ENCODE data around the gene TRABD2A.

TRABD2A gene

DNA sequence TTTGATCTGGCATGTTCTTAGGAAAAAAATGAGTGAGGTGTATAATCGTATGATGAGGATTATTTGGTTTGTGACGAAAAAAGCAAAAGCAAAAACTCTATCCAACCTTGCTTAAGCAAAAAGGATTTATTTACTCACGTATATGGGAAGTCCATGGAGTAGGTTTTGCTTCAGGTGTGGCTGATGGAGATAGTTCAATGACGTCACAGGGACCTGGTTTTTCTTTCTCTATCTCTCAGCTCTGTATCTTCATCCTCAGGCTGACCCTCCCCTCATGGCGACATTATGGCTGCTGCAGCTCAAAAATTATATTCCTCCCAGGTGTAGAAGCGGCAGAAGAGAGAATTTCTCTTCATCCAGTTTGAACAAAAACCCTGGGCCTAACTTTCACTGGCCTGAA lies 33.5 kb upstream of the TRABD2A start:
- 70 to 100% methylated on average over 1 to 2 of the region's 6 CpGs for WGBS, 2 experiments (ENCODE audit: insufficient coverage in 2 of 2)

DNA sequence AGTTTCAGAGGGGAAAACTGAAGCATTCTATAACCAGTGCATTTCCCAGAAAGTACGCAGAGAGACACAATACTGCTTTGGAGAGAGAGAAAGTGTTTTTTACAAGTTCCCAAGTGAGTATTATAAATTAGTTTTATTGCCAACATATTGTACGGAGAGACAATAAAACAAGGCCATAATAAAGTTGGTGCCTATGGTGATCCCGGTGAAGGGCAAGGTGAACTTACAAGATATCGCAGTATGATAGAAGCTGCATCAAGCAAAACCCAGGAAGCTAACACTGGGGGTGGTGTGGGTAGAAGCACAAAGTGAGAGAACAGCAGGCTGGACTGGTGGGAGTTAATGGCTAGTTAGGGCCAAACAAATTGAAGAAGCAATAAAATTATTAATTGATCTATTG lies 32.1 kb upstream of the TRABD2A start:
- H3K9me3 ChIP-seq (ENCODE audit: control insufficient read depth, low read length), result no peaks in the 10 kb centered on the region
- no peak overlapping the region for H3K27ac ChIP-seq (ENCODE audit: low read depth, low read length, severe bottlenecking)
- 97 to 100% methylated on average over 3 of the region's 4 CpGs for WGBS, 2 experiments (ENCODE audit: insufficient coverage in 2 of 2)
- H3K36me3 ChIP-seq (ENCODE audit: control insufficient read depth, insufficient read depth, low read length), result peaks cover 11% of the 10 kb centered on the region
- no peaks in the 10 kb centered on the region for H3K4me1 ChIP-seq (ENCODE audit: control insufficient read depth, insufficient read depth, low read length, poor library complexity, severe bottlenecking)
- no peak overlapping the region for H3K4me3 ChIP-seq (ENCODE audit: extremely low read depth, insufficient read depth, low read length, poor library complexity, severe bottlenecking)

More for the DNA sequence above, 33.5 kb upstream of the TRABD2A start:
- no peak overlapping the region for H3K4me3 ChIP-seq (ENCODE audit: extremely low read depth, insufficient read depth, low read length, poor library complexity, severe bottlenecking)
- no peaks in the 10 kb centered on the region for H3K9me3 ChIP-seq (ENCODE audit: control insufficient read depth, low read length)
- H3K27ac ChIP-seq (ENCODE audit: low read depth, low read length, severe bottlenecking), result no peak overlapping the region
- peaks cover 6% of the 10 kb centered on the region for H3K36me3 ChIP-seq (ENCODE audit: control insufficient read depth, insufficient read depth, low read length)
- peaks cover 1% of the 10 kb centered on the region for H3K4me1 ChIP-seq (ENCODE audit: control insufficient read depth, insufficient read depth, low read length, poor library complexity, severe bottlenecking)

DNA sequence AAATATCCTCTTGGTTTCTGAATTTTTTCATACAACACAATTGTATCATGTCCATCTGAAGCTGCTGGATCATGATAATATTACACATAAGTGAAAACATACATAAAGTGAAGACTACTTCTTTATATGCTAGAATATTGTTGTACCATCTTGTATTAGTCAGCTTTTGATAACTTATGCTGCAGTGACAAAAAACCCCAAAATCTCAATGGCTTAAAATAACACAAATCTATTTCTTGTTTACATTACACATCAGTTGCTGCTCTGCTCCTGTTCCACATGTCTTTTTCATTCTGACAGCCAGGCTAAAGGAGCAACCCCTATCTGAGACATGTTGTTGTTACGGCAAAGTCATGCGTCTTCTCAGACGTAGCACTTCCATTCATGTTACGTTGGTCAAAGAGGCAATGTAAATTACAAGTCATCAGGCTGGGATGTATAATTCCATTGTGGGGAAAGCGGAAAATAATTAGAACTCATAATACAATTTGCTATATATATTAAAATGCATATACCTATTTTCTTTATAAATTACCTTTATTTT lies 30.3 kb upstream of the TRABD2A start:
- Histone ChIP-seq H3K27ac (ENCODE audit: low read depth, low read length, severe bottlenecking) (no peak overlapping the region), H3K36me3 (ENCODE audit: control insufficient read depth, insufficient read depth, low read length) (peaks cover 21% of the 10 kb centered on the region), H3K9me3 (ENCODE audit: control insufficient read depth, low read length) (no peaks in the 10 kb centered on the region), H3K4me3 (ENCODE audit: extremely low read depth, insufficient read depth, low read length, poor library complexity, severe bottlenecking) (no peak overlapping the region), H3K4me1 (ENCODE audit: control insufficient read depth, insufficient read depth, low read length, poor library complexity, severe bottlenecking) (no peaks in the 10 kb centered on the region)
- WGBS, 2 experiments (ENCODE audit: insufficient coverage in 2 of 2), result 100% methylated on average over 2 of the region's 5 CpGs; no CpG with 5 or more reads in 1 of the 2 experiments

DNA sequence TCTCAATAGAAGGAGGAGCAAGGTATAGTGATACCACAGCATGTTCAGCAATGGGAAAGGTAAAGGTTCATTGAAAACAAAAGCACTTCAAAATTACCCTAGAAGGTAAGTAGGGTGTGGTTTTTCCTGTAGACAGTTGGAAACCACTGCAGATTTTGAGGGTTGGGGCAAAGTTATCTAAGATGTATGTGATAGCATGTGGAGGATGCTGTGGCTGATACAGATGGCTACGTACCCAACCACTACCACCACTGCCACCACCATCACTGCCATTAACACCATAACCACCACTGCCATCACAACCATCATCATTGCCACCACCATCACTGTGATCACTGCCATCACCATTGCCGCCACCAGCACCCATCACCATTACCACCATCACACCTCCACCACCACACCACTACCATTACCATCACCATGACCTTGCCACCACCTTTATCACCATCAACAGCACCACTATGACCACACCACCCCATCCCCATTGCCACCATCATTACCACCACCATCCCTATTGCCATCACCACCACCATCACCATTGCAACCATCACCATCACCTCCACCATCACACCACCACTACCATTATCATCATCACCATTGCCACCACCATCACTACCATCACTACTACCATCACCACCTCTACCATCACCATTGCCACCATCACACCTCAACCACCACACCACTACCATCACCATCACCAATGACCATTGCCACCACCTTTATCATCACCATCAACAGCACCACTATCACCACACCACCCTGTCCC lies 28.2 kb upstream of the TRABD2A start:
- H3K27ac ChIP-seq (ENCODE audit: low read depth, low read length, severe bottlenecking), result no peak overlapping the region
- 94 to 100% methylated on average over 1 of the region's 2 CpGs for WGBS, 2 experiments (ENCODE audit: insufficient coverage in 2 of 2)
- H3K4me1 ChIP-seq (ENCODE audit: control insufficient read depth, insufficient read depth, low read length, poor library complexity, severe bottlenecking), result no peaks in the 10 kb centered on the region
- no peak overlapping the region for H3K4me3 ChIP-seq (ENCODE audit: extremely low read depth, insufficient read depth, low read length, poor library complexity, severe bottlenecking)
- no peaks in the 10 kb centered on the region for H3K9me3 ChIP-seq (ENCODE audit: control insufficient read depth, low read length)
- peaks cover 23% of the 10 kb centered on the region for H3K36me3 ChIP-seq (ENCODE audit: control insufficient read depth, insufficient read depth, low read length)

DNA sequence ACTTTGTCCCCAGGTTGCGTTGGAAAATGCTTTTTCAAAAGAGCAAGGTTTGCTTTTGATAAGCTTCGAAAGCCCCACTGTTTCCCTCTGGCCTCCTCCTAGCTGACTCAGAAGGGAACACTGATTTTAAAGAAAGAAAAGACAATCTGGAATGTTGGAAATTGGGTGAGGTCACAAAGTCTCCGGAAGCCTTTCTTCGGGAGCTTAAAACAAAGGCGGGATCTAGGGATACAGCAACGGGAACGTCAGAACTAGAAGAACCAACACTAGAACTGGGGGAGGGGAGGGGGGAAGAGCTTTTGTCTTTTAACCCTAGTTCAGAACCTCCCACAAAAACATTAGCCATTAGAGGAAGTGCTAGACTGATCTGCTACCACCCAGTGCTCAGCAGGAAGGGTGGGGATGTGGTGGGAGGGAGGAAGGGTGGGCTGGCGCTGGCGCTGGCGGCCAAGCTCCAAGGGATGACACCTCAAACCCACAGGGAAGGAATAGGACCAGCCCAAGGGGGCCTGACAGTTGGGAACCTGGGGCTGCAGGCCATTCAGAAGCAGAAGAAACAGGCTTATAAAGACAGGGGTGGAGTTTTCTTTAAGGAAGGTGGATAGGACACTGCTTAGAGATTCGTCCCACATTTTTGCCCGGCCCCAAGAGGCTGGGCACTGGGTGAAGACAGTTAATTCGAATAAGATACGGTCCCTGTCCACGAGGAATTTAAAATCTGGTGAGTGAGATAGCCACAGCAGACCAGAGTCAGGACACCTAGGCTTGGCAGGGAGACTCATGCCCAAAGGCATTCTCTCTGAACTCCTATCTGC lies 26.2 kb upstream of the TRABD2A start:
- Histone ChIP-seq H3K4me1 (ENCODE audit: control insufficient read depth, insufficient read depth, low read length, poor library complexity, severe bottlenecking) (no peaks in the 10 kb centered on the region), H3K4me3 (ENCODE audit: extremely low read depth, insufficient read depth, low read length, poor library complexity, severe bottlenecking) (peak overlapping the region; percentile 100), H3K36me3 (ENCODE audit: control insufficient read depth, insufficient read depth, low read length) (peaks cover 23% of the 10 kb centered on the region), H3K9me3 (ENCODE audit: control insufficient read depth, low read length) (no peaks in the 10 kb centered on the region), H3K27ac (ENCODE audit: low read depth, low read length, severe bottlenecking) (peak overlapping the region; percentile 93)
- 33 to 43% methylated on average over 7 to 9 of the region's 15 CpGs for WGBS, 2 experiments (ENCODE audit: insufficient coverage in 2 of 2)

DNA sequence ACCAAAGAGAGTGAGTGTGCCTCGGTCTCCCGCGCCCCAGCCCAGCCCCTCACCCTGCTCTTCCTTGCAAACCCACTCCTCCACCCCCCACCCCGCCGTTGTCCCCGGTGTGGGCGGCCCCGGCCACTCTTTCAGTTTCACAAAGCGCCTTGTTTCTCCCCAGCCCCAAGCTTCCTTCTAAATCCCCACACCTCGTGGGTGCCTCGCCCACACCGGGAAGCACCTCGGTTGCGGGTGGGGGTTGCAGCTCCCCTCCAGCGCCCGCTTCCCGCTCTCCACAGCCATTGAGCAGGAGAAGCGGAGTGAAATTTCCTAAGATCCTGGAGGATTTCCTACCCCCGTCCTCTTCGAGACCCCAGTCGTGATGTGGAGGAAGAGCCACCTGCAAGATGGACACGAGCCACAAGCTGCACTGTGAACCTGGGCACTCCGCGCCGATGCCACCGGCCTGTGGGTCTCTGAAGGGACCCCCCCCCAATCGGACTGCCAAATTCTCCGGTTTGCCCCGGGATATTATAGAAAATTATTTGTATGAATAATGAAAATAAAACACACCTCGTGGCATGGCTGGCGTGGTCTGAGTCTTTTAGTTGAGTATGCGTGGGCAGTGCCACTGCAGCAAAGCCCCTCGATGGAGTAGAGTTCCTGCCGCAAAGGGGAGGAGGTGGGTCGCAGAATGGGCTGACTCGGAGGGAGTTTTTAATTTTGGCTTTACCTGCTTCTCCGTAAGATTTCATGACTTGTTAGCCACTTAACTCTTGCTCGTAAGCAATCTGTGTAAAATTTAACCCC lies 25.4 kb upstream of the TRABD2A start:
- H3K36me3 ChIP-seq (ENCODE audit: control insufficient read depth, insufficient read depth, low read length), result peaks cover 23% of the 10 kb centered on the region
- H3K4me3 ChIP-seq (ENCODE audit: extremely low read depth, insufficient read depth, low read length, poor library complexity, severe bottlenecking), result peak overlapping the region; percentile 100
- no peaks in the 10 kb centered on the region for H3K4me1 ChIP-seq (ENCODE audit: control insufficient read depth, insufficient read depth, low read length, poor library complexity, severe bottlenecking)
- H3K9me3 ChIP-seq (ENCODE audit: control insufficient read depth, low read length), result no peaks in the 10 kb centered on the region
- WGBS, 2 experiments (ENCODE audit: insufficient coverage in 2 of 2), result 1 to 3% methylated on average over 11 to 18 of the region's 38 CpGs
- H3K27ac ChIP-seq (ENCODE audit: low read depth, low read length, severe bottlenecking), result peak overlapping the region; percentile 93

DNA sequence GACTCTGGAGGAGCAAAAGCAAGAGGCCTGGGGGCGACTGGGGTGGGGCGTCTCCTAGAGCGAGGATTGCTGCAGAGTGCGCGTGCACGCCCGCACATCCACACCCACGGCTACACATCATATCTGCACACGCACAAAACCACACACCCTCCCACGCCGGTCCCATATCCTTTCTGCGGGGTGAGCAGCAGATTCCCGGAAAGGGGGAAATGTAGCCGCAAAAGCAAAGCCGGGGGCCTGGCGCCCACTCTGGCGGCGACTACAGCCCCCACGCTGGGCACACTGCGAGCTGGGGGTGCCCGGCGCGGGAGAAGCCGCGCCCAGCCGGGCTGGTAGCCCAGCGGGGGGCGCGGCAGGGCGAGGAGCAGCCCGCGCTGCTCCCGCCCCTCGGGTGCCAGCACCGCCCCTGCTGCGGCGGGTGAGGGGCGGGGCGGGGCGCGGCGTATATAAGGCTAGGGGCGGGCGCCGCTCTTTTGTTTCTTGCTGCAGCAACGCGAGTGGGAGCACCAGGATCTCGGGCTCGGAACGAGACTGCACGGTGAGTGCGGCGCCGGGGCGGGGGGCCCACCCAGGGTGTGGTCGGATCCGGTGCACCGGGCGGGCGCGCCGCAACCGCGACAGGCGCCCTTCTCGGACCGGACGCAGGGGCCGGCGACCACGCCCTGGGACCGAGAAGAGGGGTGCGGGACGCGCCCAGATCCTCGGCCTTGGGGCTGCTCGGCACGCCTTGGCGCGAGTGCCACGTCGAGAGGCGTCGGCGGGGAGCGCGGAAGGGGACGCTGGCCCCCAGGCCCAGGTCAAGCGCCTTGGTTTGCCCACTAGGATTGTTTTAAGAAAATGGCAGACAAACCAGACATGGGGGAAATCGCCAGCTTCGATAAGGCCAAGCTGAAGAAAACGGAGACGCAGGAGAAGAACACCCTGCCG lies 24.6 kb upstream of the TRABD2A start, which contains the start of gene TMSB10:
Gene TMSB10 (plus strand): TSS at position 476 of the 927 bp plus-strand sequence.
- 0% methylated on average over 69 to 74 of the region's 94 CpGs for WGBS, 2 experiments (ENCODE audit: insufficient coverage in 2 of 2)
- Histone ChIP-seq H3K4me3 (ENCODE audit: extremely low read depth, insufficient read depth, low read length, poor library complexity, severe bottlenecking) (peak within 1 kb of the TSS; percentile 100), H3K9me3 (ENCODE audit: control insufficient read depth, low read length) (no peaks in the 10 kb centered on the region), H3K27ac (ENCODE audit: low read depth, low read length, severe bottlenecking) (peak within 1 kb of the TSS; percentile 93), H3K36me3 (ENCODE audit: control insufficient read depth, insufficient read depth, low read length) (peaks cover 23% of the 10 kb centered on the region), H3K4me1 (ENCODE audit: control insufficient read depth, insufficient read depth, low read length, poor library complexity, severe bottlenecking) (no peaks in the 10 kb centered on the region)

DNA sequence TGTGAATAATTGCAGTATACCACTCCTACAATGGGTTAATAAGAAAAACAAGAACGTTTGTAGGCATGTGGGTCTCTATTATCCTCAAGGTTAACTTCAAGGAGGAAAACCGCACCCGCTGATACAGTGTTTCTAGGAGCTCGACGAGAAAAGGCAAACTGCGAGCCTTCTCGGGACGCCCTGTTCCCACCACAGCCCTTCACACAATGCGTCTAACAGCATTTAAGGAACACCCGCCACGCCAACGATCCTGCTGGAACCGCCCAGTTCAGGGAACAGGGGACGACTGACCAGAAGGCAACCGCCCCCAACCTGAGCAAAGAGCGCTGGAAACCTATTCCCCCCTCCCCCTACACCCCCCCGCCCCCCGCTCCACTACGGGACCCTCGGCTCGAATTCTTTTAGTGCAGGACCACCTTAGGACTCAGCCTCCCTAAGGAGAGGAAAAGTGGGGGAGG lies 23.9 kb upstream of the TRABD2A start:
- peak overlapping the region; percentile 57 for H3K27ac ChIP-seq (ENCODE audit: low read depth, low read length, severe bottlenecking)
- H3K4me1 ChIP-seq (ENCODE audit: control insufficient read depth, insufficient read depth, low read length, poor library complexity, severe bottlenecking), result no peaks in the 10 kb centered on the region
- H3K9me3 ChIP-seq (ENCODE audit: control insufficient read depth, low read length), result no peaks in the 10 kb centered on the region
- 0% methylated on average over 5 to 9 of the region's 21 CpGs for WGBS, 2 experiments (ENCODE audit: insufficient coverage in 2 of 2)
- peaks cover 22% of the 10 kb centered on the region for H3K36me3 ChIP-seq (ENCODE audit: control insufficient read depth, insufficient read depth, low read length)
- peak overlapping the region; percentile 100 for H3K4me3 ChIP-seq (ENCODE audit: extremely low read depth, insufficient read depth, low read length, poor library complexity, severe bottlenecking)

DNA sequence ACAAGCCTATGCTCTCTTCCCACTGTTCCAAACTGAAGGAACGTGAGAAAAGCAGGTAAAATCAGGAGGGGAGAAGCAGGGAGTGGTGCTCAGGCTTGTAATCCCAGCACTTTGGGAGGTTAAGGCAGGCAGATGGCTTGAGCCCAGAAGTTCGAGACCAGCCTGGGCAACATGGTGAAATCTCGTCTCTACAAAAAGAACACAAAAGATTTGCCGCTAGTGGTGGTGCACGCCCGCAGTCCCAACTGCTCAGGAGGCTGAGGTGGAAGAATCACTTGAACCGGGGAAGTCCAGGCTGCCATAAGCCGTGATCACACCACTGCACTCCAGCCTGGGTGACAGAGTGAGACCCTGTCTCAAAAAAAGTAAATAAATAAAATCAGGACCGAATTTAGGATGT lies 23.3 kb upstream of the TRABD2A start:
- Histone ChIP-seq H3K9me3 (ENCODE audit: control insufficient read depth, low read length) (no peaks in the 10 kb centered on the region), H3K4me3 (ENCODE audit: extremely low read depth, insufficient read depth, low read length, poor library complexity, severe bottlenecking) (no peak overlapping the region), H3K27ac (ENCODE audit: low read depth, low read length, severe bottlenecking) (no peak overlapping the region), H3K36me3 (ENCODE audit: control insufficient read depth, insufficient read depth, low read length) (peaks cover 16% of the 10 kb centered on the region), H3K4me1 (ENCODE audit: control insufficient read depth, insufficient read depth, low read length, poor library complexity, severe bottlenecking) (no peaks in the 10 kb centered on the region)
- 93 to 95% methylated on average over 8 to 9 of the region's 9 CpGs for WGBS, 2 experiments (ENCODE audit: insufficient coverage in 2 of 2)

Data from mesodermal cell (in vitro differentiated cells).